Subcutaneous abdominal adipose tissue (tissue), 5 donors: ENCODE measurements around the gene PSMB8.
"Not testable (repeated sequence)": the region's sequence is repeated elsewhere in the genome, so short reads cannot be mapped to it uniquely, and the experiment has no call there.

Source experiments
- H3K27ac ChIP-seq: one replicate; pipeline ENCODE4 v1.7.0; 2013; ENCODE audit warnings: low read depth, mild to moderate bottlenecking, inconsistent platforms, low read length, moderate library complexity
- H3K27me3 ChIP-seq, 5 donors: one replicate each; pipeline ENCODE4 v1.7.0; 2013; ENCODE audit warnings: low read length in 5 of 5, inconsistent platforms in 1 of 5; ENCODE audit not compliant: control insufficient read depth in 5 of 5, insufficient read depth in 4 of 5
- H3K36me3 ChIP-seq, 5 donors: one replicate each; pipeline ENCODE4 v1.7.0; 2013; ENCODE audit warnings: low read length in 5 of 5; ENCODE audit not compliant: control insufficient read depth in 5 of 5, insufficient read depth in 5 of 5
- H3K4me1 ChIP-seq, 5 donors: one replicate each; pipeline ENCODE4 v1.7.0; 2013; ENCODE audit warnings: low read length in 5 of 5, mild to moderate bottlenecking in 3 of 5, moderate library complexity in 1 of 5; ENCODE audit not compliant: control insufficient read depth in 5 of 5, insufficient read depth in 5 of 5
- H3K4me3 ChIP-seq, 5 donors: one replicate each; pipeline ENCODE4 v1.7.0; 2013; ENCODE audit warnings: low read length in 5 of 5, low read depth in 1 of 5
- H3K9ac ChIP-seq, 5 donors: one replicate each; pipeline ENCODE4 v1.7.0; 2013; ENCODE audit warnings: low read length in 5 of 5, mild to moderate bottlenecking in 4 of 5, moderate library complexity in 3 of 5
- H3K9me3 ChIP-seq, 5 donors: one replicate each; pipeline ENCODE4 v1.7.0; 2013; ENCODE audit warnings: low read length in 5 of 5; ENCODE audit not compliant: control insufficient read depth in 5 of 5
- donor health status: healthy.
- donor health status: healthy.
- donor health status: healthy.
- donor health status: healthy.
- donor health status: healthy.

Gene PSMB8

DNA sequence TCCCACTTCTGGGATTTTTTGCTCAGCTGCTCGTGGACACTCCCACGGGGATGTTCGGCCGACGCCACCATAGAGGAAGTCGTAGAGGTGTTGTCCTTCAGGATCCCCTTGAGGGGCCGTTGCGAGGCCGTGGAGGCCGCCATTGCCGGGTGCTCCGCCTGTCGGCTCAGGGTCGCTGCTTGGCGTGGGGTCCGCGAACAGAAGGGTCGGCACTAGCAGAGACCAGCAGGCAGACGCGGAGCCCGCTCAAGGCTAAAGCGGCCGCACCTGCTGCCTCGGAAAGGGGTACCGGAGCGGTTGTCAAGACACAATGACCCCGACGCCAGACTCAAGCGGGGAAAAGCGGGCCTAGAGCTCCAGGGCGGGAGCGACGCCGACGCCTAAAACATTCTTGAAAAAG lies 35.8 kb upstream of the PSMB8 start:
- Histone ChIP-seq H3K27me3 (peaks cover 0 to 2% (median 0%) of the 10 kb centered on the region in 5 donors), H3K9ac (no peak overlapping the region), H3K9me3 (no peaks in the 10 kb centered on the region), H3K4me3 (no peak overlapping the region), H3K27ac (no peak overlapping the region), H3K4me1 (peaks cover 0 to 12% (median 7%) of the 10 kb centered on the region in 5 donors), H3K36me3 (no peaks in the 10 kb centered on the region)

DNA sequence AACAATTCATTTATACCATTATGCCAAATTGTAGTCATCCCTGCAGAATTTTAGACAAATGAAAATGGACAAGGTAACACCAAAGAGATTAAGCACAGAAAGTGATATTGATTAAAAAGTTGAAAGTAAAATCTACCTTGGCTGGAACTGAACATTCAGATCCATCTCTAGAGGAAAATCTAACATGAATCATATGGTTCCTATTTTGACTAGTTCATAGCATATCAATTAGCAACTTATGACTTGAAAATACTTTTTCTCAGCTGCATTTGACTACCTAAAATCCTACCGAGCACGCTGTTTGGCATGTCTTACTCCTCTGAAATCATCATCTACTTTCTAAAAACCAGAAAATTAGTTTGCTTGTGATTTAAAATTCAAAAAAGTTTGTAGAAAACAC lies 32.8 kb upstream of the PSMB8 start:
- Histone ChIP-seq H3K4me1 (no peaks in the 10 kb centered on the region), H3K27ac (no peak overlapping the region), H3K9ac (no peak overlapping the region), H3K27me3 (peaks cover 0 to 2% (median 0%) of the 10 kb centered on the region in 5 donors), H3K9me3 (peaks cover 0 to 5% (median 0%) of the 10 kb centered on the region in 5 donors), H3K4me3 (no peak overlapping the region), H3K36me3 (no peaks in the 10 kb centered on the region)

DNA sequence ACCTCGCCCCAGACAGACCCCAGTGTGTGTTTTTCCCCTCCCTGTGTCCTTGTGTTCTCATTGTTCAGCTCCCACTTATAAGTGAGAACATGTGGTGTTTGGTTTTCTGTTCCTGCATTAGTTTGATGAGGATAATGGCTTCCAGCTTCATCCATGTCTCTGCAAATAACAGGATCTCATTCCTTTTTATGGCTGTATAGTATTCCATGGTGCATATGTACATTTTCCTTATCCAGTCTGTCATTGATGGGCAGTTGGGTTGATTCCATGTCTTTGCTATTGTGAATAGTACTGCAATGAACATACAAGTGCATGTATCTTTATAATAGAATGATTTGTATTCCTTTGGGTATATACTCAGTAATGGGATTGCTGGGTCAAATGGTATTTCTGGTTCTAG lies 30.1 kb upstream of the PSMB8 start:
- not testable (repeated sequence) for H3K4me3 ChIP-seq, H3K27me3 ChIP-seq, H3K9me3 ChIP-seq, H3K9ac ChIP-seq, H3K27ac ChIP-seq, H3K36me3 ChIP-seq, H3K4me1 ChIP-seq

DNA sequence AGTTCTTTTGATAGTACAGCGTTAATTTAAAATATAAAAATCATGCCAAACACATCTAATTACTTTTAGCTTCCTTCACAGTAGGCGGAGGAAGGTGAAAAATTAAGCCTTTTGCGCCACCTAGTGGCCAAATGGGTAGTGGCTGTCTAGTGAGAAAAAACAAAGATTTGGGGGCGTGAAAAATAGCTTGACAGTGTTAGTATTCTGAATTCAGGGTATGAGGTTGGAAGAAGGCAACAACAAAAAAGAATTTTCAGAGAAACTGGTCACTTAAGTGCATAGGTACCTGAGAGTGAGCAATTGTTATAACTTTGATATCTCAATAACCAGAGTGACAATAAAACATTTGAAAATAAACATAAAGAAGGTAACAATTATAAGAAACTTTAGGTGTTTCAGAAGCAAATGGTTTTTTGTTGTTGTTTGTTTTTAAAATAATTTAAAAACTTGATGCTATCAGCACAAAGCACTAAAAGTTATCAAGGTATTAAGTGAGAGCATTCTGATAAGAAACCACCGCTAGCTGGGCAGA lies 24.5 kb upstream of the PSMB8 start:
- H3K27me3 ChIP-seq = peaks cover 0 to 8% (median 0%) of the 10 kb centered on the region in 5 donors
- H3K4me3 ChIP-seq = no peak overlapping the region
- no peaks in the 10 kb centered on the region for H3K4me1 ChIP-seq
- H3K36me3 ChIP-seq = no peaks in the 10 kb centered on the region
- H3K9ac ChIP-seq = no peak overlapping the region
- no peak overlapping the region for H3K27ac ChIP-seq
- peaks cover 0 to 5% (median 0%) of the 10 kb centered on the region in 5 donors for H3K9me3 ChIP-seq

DNA sequence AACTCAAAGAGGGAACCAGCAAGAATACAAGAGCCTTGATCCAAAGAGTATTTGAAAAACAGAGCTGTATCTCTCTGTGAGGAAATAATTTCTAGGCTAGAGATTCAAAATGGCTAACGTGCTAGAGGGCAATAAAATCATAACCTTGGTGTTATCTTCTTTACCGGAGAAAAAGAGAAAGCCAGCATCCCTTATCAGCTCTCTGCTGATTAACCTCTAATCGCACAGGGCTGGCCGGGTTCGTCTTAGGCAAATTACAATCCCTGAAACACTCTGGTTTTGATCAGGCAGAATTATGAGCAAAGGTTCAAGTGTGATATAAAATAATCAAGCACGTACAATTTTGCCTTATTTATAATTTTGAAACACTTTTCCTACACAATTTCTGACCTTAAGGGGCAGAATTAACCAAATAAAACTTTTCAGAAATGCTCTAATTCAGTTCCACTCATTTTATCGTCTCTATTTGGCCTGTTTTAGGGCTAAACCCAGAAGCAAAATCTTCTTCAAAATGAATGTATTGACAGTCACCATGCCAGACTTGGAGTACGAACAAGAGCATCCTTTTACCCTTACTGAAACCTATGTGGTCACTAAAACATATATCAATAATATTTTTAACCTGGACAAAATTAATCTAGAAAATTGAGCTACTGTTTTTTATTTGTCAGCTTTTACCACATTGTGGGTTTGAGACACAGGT lies 23.9 kb upstream of the PSMB8 start:
- H3K27me3 ChIP-seq = peaks cover 0 to 8% (median 0%) of the 10 kb centered on the region in 5 donors
- H3K36me3 ChIP-seq = no peaks in the 10 kb centered on the region
- peaks cover 0 to 3% (median 0%) of the 10 kb centered on the region in 5 donors for H3K9me3 ChIP-seq
- H3K9ac ChIP-seq = no peak overlapping the region
- no peak overlapping the region for H3K27ac ChIP-seq
- no peak overlapping the region for H3K4me3 ChIP-seq
- H3K4me1 ChIP-seq = no peaks in the 10 kb centered on the region

DNA sequence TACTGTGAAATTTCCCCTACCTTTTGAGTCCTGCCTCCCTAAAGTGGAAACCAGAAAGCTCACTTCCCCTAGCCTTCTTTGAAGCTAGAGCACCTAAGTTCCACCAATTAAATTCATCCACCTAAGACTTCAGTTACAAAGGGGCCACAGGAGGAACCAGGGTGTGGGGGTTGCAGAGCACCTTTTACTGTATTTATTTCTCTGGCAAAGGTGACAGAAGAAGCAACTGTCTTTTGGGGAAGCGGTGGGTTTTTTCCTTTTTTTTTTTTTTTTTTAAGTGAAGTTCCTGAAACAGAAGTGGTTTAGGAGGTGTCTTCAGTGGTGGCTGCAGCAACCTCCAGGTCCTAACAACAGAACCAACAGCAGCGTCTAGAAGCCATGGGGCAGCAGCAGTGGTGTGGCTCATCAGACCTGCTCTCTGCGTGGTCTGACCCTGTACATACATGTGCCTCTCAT lies 23.2 kb upstream of the PSMB8 start:
- Histone ChIP-seq H3K36me3 (no peaks in the 10 kb centered on the region), H3K9me3 (no peaks in the 10 kb centered on the region), H3K4me3 (no peak overlapping the region), H3K9ac (no peak overlapping the region), H3K27ac (no peak overlapping the region), H3K4me1 (no peaks in the 10 kb centered on the region), H3K27me3 (peaks cover 0 to 8% (median 0%) of the 10 kb centered on the region in 5 donors)

DNA sequence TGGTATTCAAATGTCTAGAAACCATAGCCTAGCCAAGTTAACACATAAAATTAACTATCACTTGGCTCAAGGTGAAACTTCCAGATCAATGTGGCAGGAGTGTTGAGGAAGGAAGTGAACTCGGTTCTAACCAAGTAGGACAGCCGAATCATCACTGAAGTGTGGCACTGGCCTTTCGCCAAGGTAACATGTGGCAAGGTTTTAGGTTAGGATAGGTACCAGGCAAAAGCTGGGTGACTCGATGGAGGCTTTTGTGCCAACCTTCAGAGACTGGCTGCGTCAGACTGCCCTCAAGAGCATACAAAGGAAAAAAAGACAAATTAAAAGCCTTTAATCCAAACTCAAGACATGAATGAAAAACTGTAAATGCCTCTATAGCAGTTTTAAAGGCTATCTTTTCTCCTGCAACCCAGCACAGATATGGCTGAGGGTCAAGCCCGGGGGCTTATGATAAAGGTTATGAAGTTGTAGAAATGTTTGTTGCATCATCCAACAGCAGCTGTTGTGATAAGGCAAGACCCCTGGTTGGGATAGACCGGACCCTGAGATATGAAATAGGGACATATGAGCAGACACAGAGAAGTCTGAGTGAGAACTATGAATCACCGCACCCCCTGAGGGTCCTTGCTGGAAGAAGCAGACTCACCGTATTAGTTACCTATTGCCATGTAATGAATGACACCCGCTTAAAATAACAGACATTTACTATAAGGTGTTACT lies 22.0 kb upstream of the PSMB8 start:
- H3K36me3 ChIP-seq = peaks cover 0 to 3% (median 0%) of the 10 kb centered on the region in 5 donors
- no peak overlapping the region for H3K9ac ChIP-seq
- H3K4me3 ChIP-seq = no peak overlapping the region
- H3K27me3 ChIP-seq = peaks cover 0 to 8% (median 0%) of the 10 kb centered on the region in 5 donors
- peaks cover 0 to 2% (median 0%) of the 10 kb centered on the region in 5 donors for H3K4me1 ChIP-seq
- no peaks in the 10 kb centered on the region for H3K9me3 ChIP-seq
- no peak overlapping the region for H3K27ac ChIP-seq

DNA sequence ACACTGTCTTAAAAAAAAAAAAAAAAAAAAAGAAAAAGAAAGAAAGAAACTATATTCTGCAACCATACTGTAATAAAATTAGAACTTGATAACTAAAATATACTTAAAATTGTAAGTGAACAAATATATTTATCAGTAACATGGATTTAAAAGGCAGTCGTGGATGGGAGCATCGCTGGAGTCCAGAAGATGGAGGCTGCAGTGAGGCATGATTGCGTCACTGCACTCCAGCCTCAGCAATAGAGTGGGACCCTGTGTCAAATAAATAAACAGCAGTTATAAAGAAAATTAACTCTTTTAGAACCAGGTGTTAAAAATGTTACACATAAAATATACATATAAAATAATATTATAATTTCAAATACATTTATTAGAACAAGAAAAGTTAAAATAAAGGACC lies 18.9 kb upstream of the PSMB8 start:
- no peak overlapping the region for H3K27ac ChIP-seq
- no peak overlapping the region for H3K4me3 ChIP-seq
- H3K9me3 ChIP-seq = no peaks in the 10 kb centered on the region
- H3K27me3 ChIP-seq = no peaks in the 10 kb centered on the region
- H3K36me3 ChIP-seq = peaks cover 2 to 24% (median 19%) of the 10 kb centered on the region in 5 donors
- no peak overlapping the region for H3K9ac ChIP-seq
- peaks cover 0 to 3% (median 0%) of the 10 kb centered on the region in 5 donors for H3K4me1 ChIP-seq

DNA sequence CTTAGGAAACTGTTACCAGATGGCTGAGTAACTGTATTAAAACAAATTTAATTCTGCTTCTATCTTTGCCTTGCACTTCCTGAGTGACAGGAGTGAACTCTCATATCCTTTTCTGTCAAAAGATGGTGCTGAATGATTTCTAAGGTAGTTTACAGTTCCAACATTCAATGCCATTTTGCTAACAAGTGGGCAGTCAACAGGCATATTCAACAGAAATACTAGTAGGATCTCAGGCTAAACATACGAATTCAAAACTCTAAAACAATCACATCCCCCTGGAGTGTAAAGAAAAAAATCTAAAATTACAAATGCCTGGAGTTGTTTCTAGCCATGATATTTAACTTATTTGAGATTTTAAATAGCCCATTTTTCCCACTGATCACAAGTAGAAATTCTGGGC lies 16.8 kb upstream of the PSMB8 start:
- Histone ChIP-seq H3K27ac (no peak overlapping the region), H3K36me3 (peaks cover 2 to 30% (median 27%) of the 10 kb centered on the region in 5 donors), H3K9ac (no peak overlapping the region), H3K27me3 (no peaks in the 10 kb centered on the region), H3K9me3 (no peaks in the 10 kb centered on the region), H3K4me3 (no peak overlapping the region), H3K4me1 (peaks cover 0 to 9% (median 1%) of the 10 kb centered on the region in 5 donors)

DNA sequence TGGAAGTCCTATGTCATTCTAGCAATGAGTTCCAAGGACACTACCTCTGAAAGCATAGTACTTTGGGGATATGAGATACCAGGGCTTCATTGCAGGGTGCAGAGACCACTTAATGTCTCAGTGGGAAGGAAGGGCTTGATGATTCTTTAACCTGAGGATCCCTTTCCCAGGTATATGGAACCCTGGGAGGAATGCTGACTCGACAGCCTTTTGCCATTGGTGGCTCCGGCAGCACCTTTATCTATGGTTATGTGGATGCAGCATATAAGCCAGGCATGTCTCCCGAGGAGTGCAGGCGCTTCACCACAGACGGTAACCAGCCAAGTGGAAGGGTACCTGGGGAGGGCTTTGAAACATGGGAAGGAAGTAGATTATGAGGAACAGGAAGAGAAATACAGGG lies 14.3 kb upstream of the PSMB8 start:
- Histone ChIP-seq H3K27me3 (no peaks in the 10 kb centered on the region), H3K4me3 (no peak overlapping the region), H3K9ac (no peak overlapping the region), H3K36me3 (peaks cover 2 to 30% (median 27%) of the 10 kb centered on the region in 5 donors), H3K27ac (no peak overlapping the region), H3K4me1 (peaks cover 5 to 28% (median 14%) of the 10 kb centered on the region in 5 donors), H3K9me3 (no peaks in the 10 kb centered on the region)
